Stimulated activated CD4-positive, alpha-beta T cell treated with anti-CD3 and anti-CD28 coated beads, Interleukin-4, amount 100 ng/mL, for 48 hours (primary cell): ENCODE data around the gene PHF1.

Source experiments
- DNase-seq, 2 donors: peaks; one replicate each; pipeline ENCODE4 v3.0.0-alpha.2; 2020; ENCODE audit warnings: low read depth in 2 of 2

The PHF1 gene

DNA sequence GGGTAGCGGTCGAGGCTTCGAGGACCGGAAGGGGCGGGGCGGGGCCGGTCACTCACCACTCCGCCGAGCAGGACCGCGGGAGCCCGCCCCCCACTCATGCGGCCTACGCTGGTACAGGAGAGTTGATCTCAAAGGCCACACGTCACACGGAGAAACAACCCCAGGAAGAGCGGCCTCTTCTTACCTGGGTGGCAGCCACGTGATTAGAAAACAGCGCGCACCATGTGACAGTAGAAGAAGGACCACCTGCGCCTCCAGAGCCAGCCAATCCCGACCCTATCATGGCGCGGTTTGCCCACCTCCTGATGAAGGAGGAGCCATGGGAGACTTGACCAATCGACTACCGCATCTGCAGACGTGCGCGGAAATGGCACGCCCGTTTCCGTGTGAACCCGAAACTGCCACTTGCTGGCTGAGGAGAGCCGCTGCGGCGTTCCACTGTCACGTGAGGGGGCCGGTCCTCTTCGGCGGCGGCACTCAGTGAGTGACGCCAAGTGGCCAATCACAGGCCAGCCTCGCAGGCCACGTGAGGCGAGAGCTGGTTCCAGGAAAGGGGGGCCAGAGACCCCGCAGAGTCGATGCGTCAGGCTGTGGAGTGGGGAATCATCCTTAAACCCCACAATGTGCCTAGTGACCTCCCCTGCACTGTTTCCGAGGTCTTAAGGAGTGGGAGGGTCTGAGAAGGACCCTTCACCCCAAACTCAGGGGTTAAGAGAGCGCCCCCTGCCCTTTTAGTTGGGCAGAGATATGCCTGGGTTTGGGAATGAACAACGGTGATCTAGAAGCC lies 7.3 kb downstream of the PHF1 start, which contains the start of gene CUTA:
Gene CUTA (minus strand): TSS at position 205 of the 787 bp plus-strand sequence. CDS start 107 bp downstream, at position 98.
- peak; percentile 93 to 99 for DNase-seq

GRCh38 chr6:33418690-33419291 lies 8.0 kb downstream of the PHF1 start:
- DNase-seq: peak in 1 of 2 donors; percentile 56

DNA sequence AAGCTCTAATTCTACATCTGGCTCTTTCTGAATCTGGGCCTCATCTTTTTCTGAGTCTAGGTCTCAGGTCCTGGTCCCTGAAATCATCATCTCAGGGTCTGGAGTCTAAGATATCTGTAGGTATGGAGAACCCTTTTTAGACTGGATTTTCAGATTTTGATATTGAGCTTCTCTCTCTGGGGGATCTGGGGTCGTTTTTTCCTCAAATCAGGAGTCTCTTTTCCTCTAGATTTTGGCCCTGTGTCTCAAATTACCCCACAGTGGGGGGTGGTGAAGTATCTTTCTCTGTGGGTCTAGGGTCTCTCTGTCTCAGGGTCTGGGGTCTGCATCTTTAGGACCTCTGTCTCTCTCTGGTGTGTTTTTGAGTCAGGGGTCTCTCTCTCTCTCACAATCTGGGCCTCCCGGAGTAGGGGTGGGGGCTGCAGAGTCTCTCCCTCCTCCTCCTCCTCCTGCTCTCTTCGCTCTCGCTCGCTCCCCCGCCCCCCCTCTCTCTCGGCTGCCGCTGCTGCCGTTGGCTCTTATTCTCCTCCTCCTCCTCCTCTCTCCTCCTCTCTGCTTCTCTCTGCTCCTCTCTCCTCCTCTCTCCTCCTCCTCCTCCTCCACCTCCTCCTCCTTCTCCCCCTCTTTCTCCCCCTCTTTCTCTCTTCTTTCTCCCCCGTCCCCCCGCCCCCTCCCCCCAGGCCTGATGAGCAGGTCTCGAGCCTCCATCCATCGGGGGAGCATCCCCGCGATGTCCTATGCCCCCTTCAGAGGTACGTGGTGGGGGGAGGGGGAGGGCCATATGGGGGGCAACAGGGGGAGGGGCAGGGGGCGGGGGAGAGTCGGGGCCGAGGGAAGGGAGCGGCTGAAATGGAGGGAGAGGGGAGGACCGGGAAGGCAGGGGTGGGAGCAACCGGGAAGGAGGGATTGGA lies 9.0 kb downstream of the PHF1 start, which contains the start of gene SYNGAP1:
Gene SYNGAP1 (plus strand): TSS at position 486 of the 911 bp plus-strand sequence. CDS start 200 bp downstream, at position 686.
- peak; percentile 43 to 49 for DNase-seq

DNA sequence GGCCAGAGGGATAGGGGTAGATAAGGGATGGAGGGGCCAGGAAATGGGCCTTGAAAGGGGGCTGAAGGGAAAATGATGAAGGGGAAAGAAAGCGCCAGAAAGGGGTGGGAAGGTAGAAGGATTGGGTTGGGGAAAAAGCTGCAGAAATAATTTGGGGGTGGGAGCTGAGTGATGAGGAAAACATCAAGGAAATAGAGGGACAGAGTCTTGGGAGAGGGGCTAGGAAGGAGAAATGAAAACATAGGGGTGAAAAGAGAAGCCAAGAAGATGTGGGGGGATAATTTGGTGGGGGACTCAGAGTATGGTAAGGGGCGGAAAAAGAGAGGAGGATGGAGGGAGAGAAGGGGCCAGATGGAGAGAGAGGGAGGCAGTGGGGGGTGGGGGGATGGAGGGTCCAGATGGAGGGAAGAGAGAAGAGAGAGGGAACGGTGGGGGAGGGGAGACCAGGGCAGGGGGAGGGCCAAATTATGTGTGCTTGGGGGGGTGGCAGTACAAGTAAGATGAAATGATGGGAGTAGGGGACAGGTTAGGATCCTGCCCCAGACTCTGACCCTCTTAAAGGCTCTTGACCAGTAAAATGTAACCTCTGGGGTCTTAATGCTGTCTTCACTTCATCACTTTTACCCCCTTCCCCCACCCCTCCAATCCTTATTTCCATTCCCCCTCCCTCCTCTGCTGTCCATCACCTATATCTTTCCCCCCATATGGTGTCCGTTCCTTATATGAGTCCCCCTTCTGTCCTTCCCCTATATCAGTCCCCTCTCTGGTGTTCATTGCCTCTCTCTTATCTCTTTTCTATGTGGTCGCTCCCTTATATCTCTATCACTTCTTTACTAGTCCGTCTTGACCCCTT lies 9.9 kb downstream of the PHF1 start:
- DNase-seq: no peak

- DNase-seq: no peak
These were observed 10.5 kb downstream of the PHF1 start for GRCh38 chr6:33421344-33421643.

GRCh38 chr6:33423777-33424176 lies 13.0 kb downstream of the PHF1 start:
- DNase-seq: no peak

DNA sequence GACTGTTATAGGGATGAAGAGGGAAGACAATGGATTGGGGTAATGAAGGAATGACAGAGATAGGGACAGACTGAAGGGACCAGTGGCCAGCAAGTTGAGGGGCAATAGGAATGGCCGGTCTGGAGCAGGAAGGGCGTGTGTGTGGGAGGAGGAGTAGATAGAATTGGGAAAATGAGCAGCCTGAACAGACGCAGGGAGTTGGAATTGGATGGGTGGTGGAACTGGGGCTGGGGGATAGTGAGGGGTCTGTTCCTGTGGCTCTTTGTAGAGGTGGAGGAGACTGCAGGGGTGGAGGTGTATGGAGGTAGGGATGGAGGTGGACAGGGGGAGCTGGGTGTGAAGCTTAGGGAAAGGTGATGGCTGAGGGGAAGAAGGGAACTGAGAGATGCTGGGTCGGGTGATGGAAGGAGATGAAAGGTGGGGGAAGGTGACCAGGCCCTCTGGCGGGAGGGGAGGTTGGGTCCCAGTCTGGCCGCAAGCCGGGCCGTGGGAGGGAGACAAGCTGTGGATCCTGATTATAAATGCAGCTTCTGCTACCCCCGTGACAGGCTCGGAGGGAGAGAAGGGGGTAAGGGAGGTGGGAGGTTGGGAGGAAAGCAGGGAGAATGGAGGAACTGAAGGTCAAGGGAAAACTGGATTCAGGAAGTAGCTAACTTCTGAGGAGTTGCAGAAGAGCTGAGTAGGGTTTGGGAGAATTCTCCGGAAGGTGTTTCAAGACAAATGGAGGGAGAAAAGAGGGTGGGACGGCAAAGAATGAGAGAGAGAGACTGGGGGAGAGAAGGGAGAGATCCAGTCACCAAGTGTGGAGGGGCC lies 14.2 kb downstream of the PHF1 start:
- DNase-seq: no peak

DNA sequence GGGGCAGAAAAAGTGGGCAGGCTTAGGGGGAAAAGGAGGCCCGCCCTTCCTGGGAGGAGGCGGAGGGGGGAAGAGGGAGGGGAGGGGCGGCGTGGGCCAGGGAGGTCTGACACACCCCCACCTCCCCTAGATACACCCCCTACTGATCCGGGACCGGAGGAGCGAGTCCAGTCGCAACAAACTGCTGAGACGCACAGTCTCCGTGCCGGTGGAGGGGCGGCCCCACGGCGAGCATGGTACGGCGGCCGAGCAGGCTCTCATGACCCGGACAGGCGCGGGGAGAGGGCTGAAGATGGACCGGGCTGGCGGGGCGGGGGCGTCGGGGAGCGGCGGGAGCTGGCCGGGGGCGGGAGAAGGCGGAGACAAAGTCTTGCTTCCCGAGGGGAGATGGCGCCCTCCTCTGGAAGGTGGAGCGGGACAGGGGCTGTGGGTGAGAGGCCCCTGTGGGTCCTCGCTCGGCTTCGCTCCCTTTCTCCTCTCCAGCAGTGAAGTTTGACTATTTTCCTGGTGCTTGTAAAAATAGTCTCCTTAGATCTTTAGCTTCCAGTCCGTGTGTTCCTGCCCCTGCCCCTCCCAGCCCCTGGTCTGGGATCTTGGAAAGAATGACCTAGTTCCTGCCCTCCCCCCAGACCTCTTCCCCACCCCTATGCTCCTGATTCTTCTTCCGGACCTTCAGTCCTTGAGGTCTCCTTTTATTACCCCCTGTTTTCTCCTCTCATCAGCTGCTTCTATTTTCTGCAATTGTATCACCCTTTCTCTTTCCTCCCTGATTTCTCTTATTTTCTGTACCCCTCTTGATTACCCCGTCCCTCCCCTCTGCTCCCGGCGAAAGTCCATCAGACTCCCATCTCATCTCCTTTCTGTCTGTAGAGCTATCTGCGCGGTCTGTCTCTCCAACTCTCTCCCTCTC lies 15.1 kb downstream of the PHF1 start:
- DNase-seq: peak; percentile 74 to 88

GRCh38 chr6:33426590-33427511 lies 16.0 kb downstream of the PHF1 start:
- DNase-seq: peak in 1 of 2 donors; percentile 19

DNA sequence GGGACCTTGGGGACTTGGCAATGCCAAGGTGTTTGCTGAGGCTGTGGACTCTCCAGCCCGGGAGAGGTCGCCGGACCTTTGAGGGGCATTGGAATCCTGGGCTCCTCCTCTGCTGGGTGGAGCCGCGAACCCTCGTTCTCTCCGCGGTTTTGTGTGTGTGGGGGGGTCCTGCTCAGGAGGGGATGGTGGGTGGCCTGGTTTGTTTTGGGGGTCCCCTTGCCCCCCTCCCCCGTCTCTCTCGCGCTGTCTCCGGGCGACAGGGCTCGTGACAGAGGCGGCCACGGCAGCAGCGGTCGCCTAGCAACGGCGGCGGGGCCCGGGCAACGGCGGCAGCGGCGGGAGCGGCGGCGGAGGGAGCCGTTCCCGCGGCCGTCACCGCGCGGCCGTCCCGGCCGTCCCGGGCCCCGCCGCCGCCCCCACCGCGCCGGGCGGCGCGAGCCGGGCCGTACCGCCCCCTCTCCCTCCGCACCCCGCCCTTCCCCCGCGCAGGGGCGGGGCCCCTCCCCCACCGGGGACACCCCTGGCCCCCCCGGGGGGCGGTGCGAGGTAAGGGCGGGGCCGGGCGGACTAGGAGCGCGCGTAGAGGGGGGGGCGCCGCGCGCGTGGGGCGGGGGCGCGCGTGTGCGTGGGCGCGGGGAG lies 16.9 kb downstream of the PHF1 start:
- peak; percentile 40 to 49 for DNase-seq

DNA sequence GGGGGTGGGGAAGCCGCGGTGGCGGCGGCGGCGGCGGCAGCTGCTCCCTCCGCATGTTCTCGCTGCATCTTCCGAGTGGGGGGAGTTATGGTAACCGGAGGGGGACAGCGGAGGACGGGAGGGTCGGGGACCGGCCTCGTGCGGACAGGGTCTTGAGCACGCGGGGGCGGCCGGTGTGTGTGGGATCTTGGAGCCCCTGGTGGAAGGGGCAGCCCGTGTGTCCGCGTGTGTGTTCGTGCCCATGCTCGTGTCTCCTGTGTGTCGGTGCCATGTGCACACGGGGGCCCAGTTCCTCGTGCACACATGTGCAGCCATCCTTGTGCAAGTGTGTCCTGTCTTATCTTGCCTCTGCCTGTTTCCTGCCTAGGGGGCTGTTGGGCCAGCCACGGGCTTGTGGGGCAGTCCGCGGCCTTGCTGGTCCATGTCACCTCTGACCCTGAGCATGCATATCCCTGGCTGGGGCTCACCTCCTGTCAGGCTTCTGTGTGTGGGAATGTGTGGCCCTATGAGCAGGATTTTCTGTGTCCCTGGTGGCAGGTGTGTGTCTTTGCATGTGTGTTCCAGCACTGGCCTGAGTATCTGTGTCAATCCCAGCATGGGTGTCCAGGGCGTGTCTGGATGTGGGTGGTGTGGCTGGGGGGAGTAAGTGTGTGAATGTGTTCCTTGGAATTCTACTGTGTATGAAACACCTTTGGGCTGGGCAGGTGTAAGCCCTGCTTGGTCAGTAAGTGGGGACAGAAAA lies 17.6 kb downstream of the PHF1 start:
- peak in 1 of 2 donors; percentile 30 for DNase-seq

- no peak for DNase-seq
These were observed 18.3 kb downstream of the PHF1 start for GRCh38 chr6:33428966-33429749.

DNA sequence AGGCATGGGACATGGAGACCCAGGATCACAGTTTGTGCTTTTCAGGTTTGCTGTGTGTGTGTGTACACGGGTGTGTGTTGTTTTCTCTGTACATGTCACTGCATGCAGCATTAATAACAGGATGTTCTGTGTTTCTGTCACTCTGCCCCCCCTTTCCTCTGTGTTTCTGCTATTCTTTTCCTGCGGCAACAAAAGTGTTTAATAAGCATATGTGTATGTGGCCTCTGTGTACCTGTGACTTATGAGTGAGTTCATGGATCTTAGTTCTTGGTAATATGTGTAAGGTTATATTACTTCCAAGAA lies 18.9 kb downstream of the PHF1 start:
- DNase-seq: no peak

- DNase-seq: no peak
These were observed 19.5 kb downstream of the PHF1 start for GRCh38 chr6:33430334-33430733.

DNA sequence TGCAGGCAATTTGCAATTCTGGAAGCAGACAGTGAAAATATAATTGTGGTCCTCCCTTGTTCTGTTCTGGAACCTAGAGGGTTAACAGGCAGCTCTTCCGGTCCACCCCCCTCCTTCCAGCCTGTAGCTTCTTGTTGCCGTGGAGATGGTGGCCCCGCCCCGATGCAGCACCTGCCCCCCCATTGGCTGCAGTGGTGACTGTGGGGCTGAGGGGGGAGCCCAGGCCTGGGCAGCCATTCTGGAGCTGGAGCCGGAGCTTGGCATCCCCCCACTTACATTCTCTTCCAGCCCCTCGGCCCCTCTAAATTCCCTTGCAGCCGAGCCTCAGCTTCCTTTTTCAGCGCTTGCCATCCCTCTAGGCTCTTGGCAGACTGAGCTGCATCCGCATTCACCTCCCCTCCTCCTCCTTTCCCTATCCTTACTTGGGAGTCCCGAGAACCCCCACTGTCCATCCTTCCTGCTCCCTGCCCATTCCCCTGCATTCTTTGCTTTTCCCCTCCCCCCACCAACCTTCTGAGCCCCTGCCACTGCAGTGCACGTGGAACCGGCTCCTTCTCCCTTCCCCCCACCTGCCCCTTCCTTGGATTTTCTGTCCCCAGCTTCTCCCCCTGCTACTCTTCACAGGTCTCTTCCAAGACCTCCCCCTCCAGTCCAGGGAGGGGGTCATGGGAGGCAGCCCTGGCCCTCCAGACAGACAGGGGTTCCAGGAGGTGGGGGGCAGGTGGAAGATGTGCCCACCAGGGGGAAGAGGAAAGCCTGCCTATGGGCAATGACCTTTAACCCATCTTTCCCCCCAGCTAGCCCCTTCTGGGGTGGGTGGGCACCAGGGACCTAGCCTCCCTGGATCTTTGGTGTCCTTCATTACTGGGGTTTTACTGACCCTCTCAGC lies 20.4 kb downstream of the PHF1 start:
- peak; percentile 62 to 65 for DNase-seq
